ENCODE data around the gene DISP3. TPM values are rescaled to one million over a fixed set of nuclear protein-coding genes. Genes with fewer than 3 reads are reported as not detected.

Gene DISP3
- total RNA-seq, 2 experiments from 2014 or later, result 0.63 to 0.65 TPM

DNA sequence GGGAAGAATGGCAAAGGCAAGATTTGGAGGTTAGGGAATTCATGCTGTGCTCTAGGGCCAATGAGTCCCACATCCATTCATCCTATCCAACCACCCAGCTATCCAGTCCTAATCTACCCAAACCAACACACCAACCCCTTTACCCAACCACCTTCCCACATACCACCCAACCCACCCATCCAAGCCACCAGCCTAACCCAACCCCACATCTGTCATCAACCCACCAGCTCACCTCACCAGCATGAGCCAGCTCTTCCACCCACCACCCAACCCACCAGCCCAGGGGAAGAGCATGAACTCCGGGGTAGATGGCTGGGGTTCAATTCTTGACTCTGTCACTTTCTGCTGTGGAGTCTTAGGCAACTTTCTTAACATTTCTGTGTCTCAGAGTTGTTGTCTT, 35.9 kb upstream of the DISP3 start:
- Mint-ChIP-seq H3K9me3 (no peaks in the 10 kb centered on the region), H3K4me3 (no peak overlapping the region), H3K4me1 (ENCODE audit: low read depth) (no peaks in the 10 kb centered on the region), H3K36me3 (ENCODE audit: low read depth) (no peaks in the 10 kb centered on the region), H3K27me3 (no peaks in the 10 kb centered on the region), H3K27ac (no peak overlapping the region)
- ATAC-seq (no peak), DNase-seq (no peak)
- TF ChIP-seq, protein P1, sequence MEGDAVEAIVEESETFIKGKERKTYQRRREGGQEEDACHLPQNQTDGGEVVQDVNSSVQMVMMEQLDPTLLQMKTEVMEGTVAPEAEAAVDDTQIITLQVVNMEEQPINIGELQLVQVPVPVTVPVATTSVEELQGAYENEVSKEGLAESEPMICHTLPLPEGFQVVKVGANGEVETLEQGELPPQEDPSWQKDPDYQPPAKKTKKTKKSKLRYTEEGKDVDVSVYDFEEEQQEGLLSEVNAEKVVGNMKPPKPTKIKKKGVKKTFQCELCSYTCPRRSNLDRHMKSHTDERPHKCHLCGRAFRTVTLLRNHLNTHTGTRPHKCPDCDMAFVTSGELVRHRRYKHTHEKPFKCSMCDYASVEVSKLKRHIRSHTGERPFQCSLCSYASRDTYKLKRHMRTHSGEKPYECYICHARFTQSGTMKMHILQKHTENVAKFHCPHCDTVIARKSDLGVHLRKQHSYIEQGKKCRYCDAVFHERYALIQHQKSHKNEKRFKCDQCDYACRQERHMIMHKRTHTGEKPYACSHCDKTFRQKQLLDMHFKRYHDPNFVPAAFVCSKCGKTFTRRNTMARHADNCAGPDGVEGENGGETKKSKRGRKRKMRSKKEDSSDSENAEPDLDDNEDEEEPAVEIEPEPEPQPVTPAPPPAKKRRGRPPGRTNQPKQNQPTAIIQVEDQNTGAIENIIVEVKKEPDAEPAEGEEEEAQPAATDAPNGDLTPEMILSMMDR (IDR thresholded peaks at IDR 0.05), result no peak
- intact Hi-C loops (cut with micrococcal nuclease), result no loop called here
- CTCF ChIA-PET, result no interaction called here
- POLR2A ChIA-PET, result no interaction called here

DNA sequence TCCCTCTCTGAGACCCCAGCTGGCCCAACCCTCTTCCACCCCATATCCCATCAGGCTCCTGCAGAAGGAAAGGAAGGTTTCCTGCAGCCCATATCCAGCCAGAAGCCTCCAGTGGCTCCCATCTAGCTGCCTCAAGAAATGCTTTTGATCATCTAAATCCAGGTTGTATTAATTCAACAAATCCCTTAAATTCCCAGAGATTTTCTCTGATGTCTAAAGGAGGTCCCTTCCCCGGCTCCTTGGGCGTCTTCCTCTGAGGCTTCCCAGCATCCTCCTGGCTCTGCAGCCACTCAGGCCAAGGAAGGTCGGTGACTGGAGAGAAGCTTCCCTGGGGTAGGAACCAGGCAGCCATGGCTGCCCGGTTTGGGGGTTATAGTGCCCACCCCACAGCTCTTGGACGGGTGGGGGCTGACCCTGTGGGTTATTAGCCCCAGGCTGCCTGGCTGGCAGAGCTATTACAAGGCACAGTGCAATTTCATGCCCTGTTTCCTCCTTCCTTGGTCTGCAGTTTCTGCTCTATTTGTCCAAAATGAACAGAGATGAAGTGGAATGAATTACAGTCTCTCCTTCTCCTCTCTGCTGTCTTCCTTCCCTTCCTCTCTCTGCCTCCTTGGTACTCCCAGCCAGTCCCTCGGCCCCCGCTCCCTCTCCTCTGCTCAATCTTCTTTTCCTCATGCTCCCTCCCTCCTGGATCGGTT, 34.8 kb upstream of the DISP3 start:
- Mint-ChIP-seq H3K27ac (no peak overlapping the region), H3K4me3 (no peak overlapping the region), H3K4me1 (ENCODE audit: low read depth) (no peaks in the 10 kb centered on the region), H3K27me3 (no peaks in the 10 kb centered on the region), H3K36me3 (ENCODE audit: low read depth) (no peaks in the 10 kb centered on the region), H3K9me3 (no peaks in the 10 kb centered on the region)
- CTCF ChIA-PET, result no interaction called here
- TF ChIP-seq, protein P1 (IDR thresholded peaks at IDR 0.05), result no peak
- POLR2A ChIA-PET, result no interaction called here
- no peak for ATAC-seq
- DNase-seq, result no peak
- intact Hi-C loops (cut with micrococcal nuclease), result no loop called here

DNA sequence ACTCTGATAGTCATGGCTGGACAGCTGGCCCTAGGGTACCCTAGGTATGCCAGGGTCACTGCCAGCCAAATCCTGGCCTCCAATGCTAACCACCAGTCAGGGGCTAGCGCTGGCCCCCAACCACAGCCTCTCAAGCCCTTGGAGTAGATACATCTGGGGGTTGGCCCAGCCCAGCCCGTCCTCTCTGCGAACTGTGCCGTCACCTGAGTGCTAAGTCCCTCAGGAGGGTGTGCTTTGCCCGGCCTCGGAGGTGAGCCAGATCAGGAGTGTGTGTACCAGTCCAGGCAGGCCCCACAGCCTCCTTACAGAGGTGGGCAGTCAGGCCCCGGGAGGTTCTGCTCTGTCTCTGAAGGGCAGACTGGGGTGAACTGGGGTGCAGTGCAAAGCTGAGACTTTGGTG, 34.0 kb upstream of the DISP3 start:
- intact Hi-C loops (cut with micrococcal nuclease), result no loop called here
- POLR2A ChIA-PET, result interaction anchor here (1.4 kb wide), 1 partner anchor 9 kb away, joined by 3 read pairs; no protein-coding TSS in a partner anchor
- no peaks in the 10 kb centered on the region for H3K36me3 Mint-ChIP-seq (ENCODE audit: low read depth)
- H3K4me1 Mint-ChIP-seq (ENCODE audit: low read depth), result no peaks in the 10 kb centered on the region
- DNase-seq, result no peak
- H3K27me3 Mint-ChIP-seq, result no peaks in the 10 kb centered on the region
- ATAC-seq, result no peak
- H3K9me3 Mint-ChIP-seq, result no peaks in the 10 kb centered on the region
- TF ChIP-seq, protein P1 (IDR thresholded peaks at IDR 0.05), result no peak
- no peak overlapping the region for H3K4me3 Mint-ChIP-seq
- CTCF ChIA-PET, result no interaction called here
- no peak overlapping the region for H3K27ac Mint-ChIP-seq

DNA sequence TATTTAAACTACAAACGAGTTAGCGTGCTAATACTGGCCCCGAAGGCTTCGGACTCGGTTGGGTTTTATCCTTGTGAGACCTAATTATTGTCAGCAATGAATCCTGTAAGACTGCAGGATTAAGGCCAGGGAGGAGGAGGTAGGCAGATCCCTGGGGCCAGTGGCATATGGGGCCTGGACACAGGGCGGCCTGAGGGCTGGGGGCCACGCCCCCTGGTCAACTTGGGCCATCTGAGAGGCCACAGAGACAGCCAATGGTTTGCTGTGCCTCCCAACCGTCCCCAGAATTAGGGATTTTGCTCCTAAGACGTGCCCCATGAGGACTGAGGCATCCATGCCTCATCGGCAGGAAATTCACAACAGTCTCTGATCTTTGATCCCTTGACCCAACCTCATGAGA, 31.1 kb upstream of the DISP3 start:
- ChIA-PET POLR2A (no interaction called here), CTCF (no interaction called here)
- Mint-ChIP-seq H3K4me1 (ENCODE audit: low read depth) (no peaks in the 10 kb centered on the region), H3K27ac (no peak overlapping the region), H3K27me3 (no peaks in the 10 kb centered on the region), H3K4me3 (no peak overlapping the region), H3K36me3 (ENCODE audit: low read depth) (no peaks in the 10 kb centered on the region), H3K9me3 (no peaks in the 10 kb centered on the region)
- intact Hi-C loops (cut with micrococcal nuclease), result no loop called here
- DNase-seq (no peak), ATAC-seq (no peak)
- TF ChIP-seq, protein P1 (IDR thresholded peaks at IDR 0.05), result no peak

DNA sequence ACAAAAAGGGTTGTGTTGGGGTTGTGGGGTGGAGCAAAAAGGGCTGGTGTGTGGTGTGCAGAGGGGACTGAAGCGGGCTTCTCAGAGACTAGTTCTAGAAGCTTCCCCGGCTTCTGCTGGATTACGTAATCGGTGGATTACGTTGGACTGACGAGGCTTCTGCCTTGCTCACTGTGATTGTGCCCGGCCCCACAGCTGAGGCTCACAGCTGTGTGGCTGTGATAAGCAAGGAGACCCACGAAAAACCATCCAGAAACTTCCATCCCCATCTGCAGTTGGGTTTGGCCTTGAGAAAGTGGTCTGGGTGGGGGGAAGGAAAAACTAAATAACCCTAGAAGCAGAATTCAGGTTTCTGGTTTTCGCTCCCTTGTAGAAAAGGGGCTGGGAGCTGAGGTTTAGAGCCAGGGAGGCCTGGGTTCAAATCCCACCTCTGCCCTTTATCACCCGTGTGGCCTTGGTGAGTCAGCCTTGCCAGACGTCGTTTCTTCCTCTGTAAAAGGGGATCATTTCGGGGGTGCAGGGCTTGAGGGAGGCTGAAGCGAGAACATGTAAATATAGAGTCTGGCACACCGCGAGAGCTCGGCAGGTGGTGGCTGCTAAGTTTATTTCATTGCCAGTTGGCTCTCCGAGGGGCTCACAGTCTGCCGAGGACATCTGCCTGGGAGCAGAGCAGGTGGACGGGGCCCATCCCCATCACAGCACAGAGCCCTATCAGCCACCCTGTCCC, 30.4 kb upstream of the DISP3 start:
- POLR2A ChIA-PET, result no interaction called here
- DNase-seq, result no peak
- H3K9me3 Mint-ChIP-seq, result no peaks in the 10 kb centered on the region
- no peaks in the 10 kb centered on the region for H3K36me3 Mint-ChIP-seq (ENCODE audit: low read depth)
- no peak overlapping the region for H3K27ac Mint-ChIP-seq
- intact Hi-C loops (cut with micrococcal nuclease), result no loop called here
- ATAC-seq, result no peak
- CTCF ChIA-PET, result no interaction called here
- no peaks in the 10 kb centered on the region for H3K4me1 Mint-ChIP-seq (ENCODE audit: low read depth)
- no peaks in the 10 kb centered on the region for H3K27me3 Mint-ChIP-seq
- no peak overlapping the region for H3K4me3 Mint-ChIP-seq
- TF ChIP-seq, protein P1 (IDR thresholded peaks at IDR 0.05), result no peak
